HG02588 (cell line): ENCODE data around the gene TXNRD2.
"Not testable (repeated sequence)": the region's sequence is repeated elsewhere in the genome, so short reads cannot be mapped to it uniquely, and the experiment has no call there.

Experiments
- ATAC-seq: cut with Tn5 transposase; IDR thresholded peaks from one replicate; pipeline ENCODE4 v1.9.1; 2021; ENCODE audit warnings: mild to moderate bottlenecking, moderate library complexity; ENCODE audit not compliant: unreplicated experiment

Gene TXNRD2

GRCh38 chr22:19892257-19892879, 49.2 kb downstream of the TXNRD2 start:
- no peak for ATAC-seq

GRCh38 chr22:19891317-19892256, 50.0 kb downstream of the TXNRD2 start:
- ATAC-seq = no peak

- no peak for ATAC-seq
Observed at GRCh38 chr22:19890502-19891316, 50.9 kb downstream of the TXNRD2 start.

- ATAC-seq = no peak
Observed at GRCh38 chr22:19889951-19890350, 51.7 kb downstream of the TXNRD2 start.

GRCh38 chr22:19888131-19888746, 53.4 kb downstream of the TXNRD2 start:
- no peak for ATAC-seq

- no peak for ATAC-seq
Observed at GRCh38 chr22:19887256-19887985, 54.2 kb downstream of the TXNRD2 start.

- ATAC-seq = no peak
Observed at GRCh38 chr22:19886605-19887255, 54.9 kb downstream of the TXNRD2 start.

- no peak for ATAC-seq
Observed at GRCh38 chr22:19885841-19886592, 55.6 kb downstream of the TXNRD2 start.

- ATAC-seq = no peak
Observed at GRCh38 chr22:19884954-19885751, 56.5 kb downstream of the TXNRD2 start.

GRCh38 chr22:19884161-19884953, 57.3 kb downstream of the TXNRD2 start:
- ATAC-seq = no peak

GRCh38 chr22:19883446-19883845, 58.2 kb downstream of the TXNRD2 start:
- not testable (repeated sequence) for ATAC-seq

GRCh38 chr22:19882446-19883381, 58.9 kb downstream of the TXNRD2 start:
- no peak for ATAC-seq

GRCh38 chr22:19880786-19881569, 60.6 kb downstream of the TXNRD2 start:
- ATAC-seq = no peak

GRCh38 chr22:19879992-19880785, 61.4 kb downstream of the TXNRD2 start:
- ATAC-seq = no peak

GRCh38 chr22:19879643-19879991, 62.0 kb downstream of the TXNRD2 start:
- no peak for ATAC-seq
